Psoas muscle (tissue), 8 donors: Measurements from ENCODE around the gene OSTN. TPM values are rescaled to one million over a fixed set of nuclear protein-coding genes. Genes with fewer than 3 reads are reported as not detected.
"Not testable (repeated sequence)": the region's sequence is repeated elsewhere in the genome, so short reads cannot be mapped to it uniquely, and the experiment has no call there.

Experiments used
- ATAC-seq, 4 donors: fragments of 200-7000 bp; cut with Tn5 transposase; one replicate each; pipeline ENCODE4 v1.9.1; 2020; ENCODE audit warnings: moderate library complexity in 3 of 4, mild to moderate bottlenecking in 2 of 4
- DNase-seq, 2 donors: peaks; one replicate each; pipeline ENCODE4 v3.0.0-alpha.2; 2020
- H3K27ac ChIP-seq: fragments of 200-600 bp; one replicate; pipeline ENCODE4 v1.8.0; 2022
- H3K27me3 ChIP-seq, 3 donors: fragments of 200-600 bp in 1 of 3; one replicate each; pipeline versions ENCODE4 v1.6.1 to v1.8.0; 2013 to 2022; ENCODE audit warnings: low read length in 2 of 3, mild to moderate bottlenecking in 2 of 3, moderate library complexity in 1 of 3; ENCODE audit not compliant: insufficient read depth in 3 of 3
- H3K36me3 ChIP-seq, 2 donors: fragments of 200-600 bp in 1 of 2; one replicate each; pipeline versions ENCODE4 v1.6.1 to v1.8.0; 2013 to 2022; ENCODE audit warnings: low read depth in 1 of 2, mild to moderate bottlenecking in 1 of 2, moderate library complexity in 1 of 2; ENCODE audit not compliant: insufficient read depth in 1 of 2
- H3K4me1 ChIP-seq: fragments of 200-600 bp; one replicate; pipeline ENCODE4 v1.8.0; 2022
- H3K4me3 ChIP-seq: fragments of 200-600 bp; one replicate; pipeline ENCODE4 v1.8.0; 2022; ENCODE audit warnings: mild to moderate bottlenecking
- H3K9me3 ChIP-seq: fragments of 200-600 bp; one replicate; pipeline ENCODE4 v1.8.0; 2022
- WGBS, 3 donors: extraction: QIAGEN DNeasy Blood & Tissue Kit; methylation state at CpG; one replicate each; pipeline versions ENCODE4 v1.1.6 to v1.1.7; 2013; 5-methylcytosine and 5-hydroxymethylcytosine counted together
- intact Hi-C, 2 donors: fragments of 100-400 bp; cut with DNase I; formaldehyde crosslinking; loops; one replicate each; pipeline versions ENCODE4 v1.11.0 to v1.14.2; 2022
- polyA plus RNA-seq, 3 donors: library from polyadenylated mRNA; stranded (reverse); fragments of 200-250 nt; gene quantifications; one replicate each; pipeline ENCODE4 v1.2.3, GENCODE V29; 2013
- total RNA-seq, 4 donors: library from RNA; stranded (reverse); fragmentation: NEBNext Ultra II Directional in 2 of 4; extraction: Animal tissue kit (Norgen Biotek cat#: 25700) in 2 of 4; gene quantifications; one replicate each; pipeline versions ENCODE4 v1.2.1 to v1.2.4, GENCODE V29; 2021 to 2023
- TF ChIP-seq, protein P1 (sequence below): fragments of 200-600 bp; IDR thresholded peaks from one replicate; pipeline ENCODE4 v1.8.0; 2022; ENCODE audit warnings: antibody characterized with exemption
- donor health status: healthy with polysubstance abuse.
- donor health status: DM: no; HTN: no; CAD: no; lungs with moderate emphysema.
- donor health status: Bipolar disorder and iron deficiency.
- donor health status: healthy.
- donor health status: DM: yes; HTN: yes; CAD: no.
- donor health status: DM: no; HTN: no; CAD: no.
- donor health status: DM: no; HTN: no; CAD: no.
- donor health status: DM: yes; HTN: yes; CAD: no.

The OSTN gene
- total and polyA plus RNA-seq, 7 donors = 0.05 to 0.34 (median 0.16) TPM; not detected in 3

DNA sequence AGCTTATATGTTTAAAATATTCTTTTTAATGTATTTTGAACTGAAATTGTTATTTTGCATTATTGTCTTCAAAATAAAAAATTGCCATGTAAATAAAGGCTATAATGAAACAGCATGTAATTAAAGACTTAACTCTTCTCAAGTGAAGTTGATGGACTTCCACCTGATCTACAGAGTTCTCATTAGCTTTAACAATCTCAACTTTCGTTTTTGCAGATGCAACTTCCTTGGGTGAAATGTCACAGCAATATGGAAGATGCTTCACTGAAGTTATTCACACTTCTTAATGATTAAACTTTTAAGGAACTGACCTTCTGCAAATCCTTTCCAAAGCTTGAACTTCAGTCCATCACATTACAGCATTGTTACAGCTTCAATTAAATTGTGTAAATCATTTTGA lies 63.6 kb downstream of the OSTN start:
- TF ChIP-seq, protein P1, sequence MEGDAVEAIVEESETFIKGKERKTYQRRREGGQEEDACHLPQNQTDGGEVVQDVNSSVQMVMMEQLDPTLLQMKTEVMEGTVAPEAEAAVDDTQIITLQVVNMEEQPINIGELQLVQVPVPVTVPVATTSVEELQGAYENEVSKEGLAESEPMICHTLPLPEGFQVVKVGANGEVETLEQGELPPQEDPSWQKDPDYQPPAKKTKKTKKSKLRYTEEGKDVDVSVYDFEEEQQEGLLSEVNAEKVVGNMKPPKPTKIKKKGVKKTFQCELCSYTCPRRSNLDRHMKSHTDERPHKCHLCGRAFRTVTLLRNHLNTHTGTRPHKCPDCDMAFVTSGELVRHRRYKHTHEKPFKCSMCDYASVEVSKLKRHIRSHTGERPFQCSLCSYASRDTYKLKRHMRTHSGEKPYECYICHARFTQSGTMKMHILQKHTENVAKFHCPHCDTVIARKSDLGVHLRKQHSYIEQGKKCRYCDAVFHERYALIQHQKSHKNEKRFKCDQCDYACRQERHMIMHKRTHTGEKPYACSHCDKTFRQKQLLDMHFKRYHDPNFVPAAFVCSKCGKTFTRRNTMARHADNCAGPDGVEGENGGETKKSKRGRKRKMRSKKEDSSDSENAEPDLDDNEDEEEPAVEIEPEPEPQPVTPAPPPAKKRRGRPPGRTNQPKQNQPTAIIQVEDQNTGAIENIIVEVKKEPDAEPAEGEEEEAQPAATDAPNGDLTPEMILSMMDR = no peak
- DNase-seq = no peak
- no peaks in the 10 kb centered on the region for H3K4me1 ChIP-seq
- WGBS, 3 donors = 71 to 80% (median 78%) methylated on average over 1 of the region's 1 CpG
- no peaks in the 10 kb centered on the region for H3K9me3 ChIP-seq
- no peak overlapping the region for H3K4me3 ChIP-seq
- ATAC-seq = no peak
- no peak overlapping the region for H3K27ac ChIP-seq
- H3K27me3 ChIP-seq = no peaks in the 10 kb centered on the region
- intact Hi-C loops = no loop called here
- no peaks in the 10 kb centered on the region for H3K36me3 ChIP-seq

DNA sequence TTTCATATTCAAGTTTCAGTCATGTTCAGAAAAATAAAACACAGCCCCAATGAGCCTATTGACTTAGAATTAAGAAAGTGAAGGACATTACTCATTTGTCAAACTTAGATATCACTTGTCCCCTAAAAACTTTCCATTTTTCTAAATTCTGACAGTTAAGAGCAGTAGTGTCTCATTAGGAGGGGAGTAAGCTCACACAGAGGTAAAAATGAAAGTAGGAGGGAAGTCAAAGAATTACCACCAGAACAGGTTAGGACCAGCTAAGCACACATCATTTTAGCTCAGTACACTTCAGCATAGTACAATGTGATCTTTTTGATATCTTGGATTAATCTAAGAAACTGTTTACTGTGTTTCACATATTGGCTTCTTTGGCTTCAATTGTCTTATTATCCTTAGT lies 64.3 kb downstream of the OSTN start:
- Histone ChIP-seq H3K4me1 (no peaks in the 10 kb centered on the region), H3K27me3 (no peaks in the 10 kb centered on the region), H3K9me3 (no peaks in the 10 kb centered on the region), H3K4me3 (no peak overlapping the region), H3K36me3 (no peaks in the 10 kb centered on the region), H3K27ac (no peak overlapping the region)
- intact Hi-C loops = no loop called here
- ATAC-seq (no peak), DNase-seq (no peak)
- TF ChIP-seq, protein P1 = no peak

DNA sequence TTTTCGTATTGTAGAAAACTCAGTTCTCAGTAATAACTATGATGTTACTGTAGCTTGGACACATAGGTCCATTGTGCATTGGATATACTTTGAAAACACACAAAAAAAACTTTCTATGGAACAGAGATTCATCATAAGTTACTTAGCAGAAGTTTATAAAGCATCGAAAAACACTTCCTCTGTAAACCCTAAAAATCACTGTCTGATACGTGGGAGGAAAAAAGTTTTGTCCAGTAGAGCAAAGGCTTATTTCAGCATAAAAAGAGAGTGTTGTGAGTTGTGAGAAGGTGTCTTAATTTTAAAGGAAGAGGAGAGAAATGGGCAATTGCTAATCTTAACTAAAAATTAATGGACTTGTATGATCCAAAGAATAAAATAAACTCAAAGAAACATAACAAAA lies 64.8 kb downstream of the OSTN start:
- Histone ChIP-seq H3K4me3 (no peak overlapping the region), H3K9me3 (no peaks in the 10 kb centered on the region)
- intact Hi-C loops = no loop called here

DNA sequence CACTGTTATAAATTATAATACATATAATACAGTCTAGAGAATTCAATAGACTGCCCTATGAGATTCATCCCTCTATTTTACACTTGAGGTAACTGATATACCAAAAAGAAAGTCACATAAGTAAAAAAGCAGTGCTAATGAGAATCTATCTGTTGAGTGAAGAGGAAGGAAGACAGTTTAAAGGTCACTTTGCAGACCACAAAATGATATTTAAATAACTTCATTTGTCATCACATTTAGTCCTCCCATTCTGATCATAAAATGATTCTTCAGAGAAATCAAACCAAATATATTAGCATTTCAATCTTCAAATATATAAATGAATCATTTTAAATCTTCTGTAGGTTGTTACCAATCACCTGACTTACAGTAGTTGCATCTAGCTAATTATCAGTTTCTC lies 69.7 kb downstream of the OSTN start:
- TF ChIP-seq, protein P1 = no peak
- Histone ChIP-seq H3K36me3 (no peaks in the 10 kb centered on the region), H3K9me3 (no peaks in the 10 kb centered on the region), H3K4me3 (no peak overlapping the region), H3K4me1 (no peaks in the 10 kb centered on the region), H3K27ac (no peak overlapping the region), H3K27me3 (no peaks in the 10 kb centered on the region)
- ATAC-seq (no peak), DNase-seq (no peak)
- intact Hi-C loops = no loop called here

More for the DNA sequence above, 64.8 kb downstream of the OSTN start:
- 58 to 82% (median 62%) methylated on average over 3 of the region's 3 CpGs for WGBS, 3 donors
- Histone ChIP-seq H3K27me3 (no peaks in the 10 kb centered on the region), H3K36me3 (no peaks in the 10 kb centered on the region), H3K4me1 (no peaks in the 10 kb centered on the region), H3K27ac (no peak overlapping the region)
- ATAC-seq = no peak
- TF ChIP-seq, protein P1 = no peak
- no peak for DNase-seq

DNA sequence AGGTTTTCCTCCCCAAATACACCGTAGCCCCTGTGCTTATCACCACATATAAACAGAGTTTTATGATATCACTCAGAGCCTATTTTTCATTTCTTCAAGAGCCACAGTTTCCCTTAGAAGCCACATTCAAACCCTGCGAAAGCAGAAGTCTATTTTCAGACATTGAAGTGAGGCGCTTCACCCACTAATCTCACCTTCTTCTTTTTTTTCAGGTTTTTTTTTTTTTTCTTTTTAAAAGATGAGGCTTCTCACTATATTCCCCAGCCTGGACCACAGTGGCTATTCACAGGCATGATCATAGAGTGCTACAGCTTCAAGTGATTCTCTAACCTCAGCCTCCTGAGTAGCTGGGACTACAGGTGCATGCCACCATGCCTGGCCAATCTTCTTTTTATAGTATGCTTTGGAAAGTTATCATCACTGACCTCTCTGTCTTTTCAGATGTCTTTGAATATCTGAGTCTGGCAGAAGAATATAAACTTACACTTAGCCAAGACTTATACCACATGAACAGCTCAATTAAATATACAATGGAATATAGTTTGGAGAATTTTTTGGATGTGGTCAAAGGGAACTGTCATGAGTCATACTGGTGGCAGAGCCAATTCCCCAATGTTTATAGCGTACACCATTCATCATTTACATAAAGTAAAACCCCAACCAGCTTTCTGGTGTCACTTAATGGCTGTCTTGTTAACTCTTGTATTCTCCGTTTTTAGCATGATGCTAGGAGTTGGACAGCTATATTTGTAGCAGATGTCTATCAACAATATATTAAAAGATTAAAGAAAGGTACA lies 70.4 kb downstream of the OSTN start:
- 68 to 88% (median 69%) methylated on average over 5 of the region's 5 CpGs for WGBS, 3 donors
- TF ChIP-seq, protein P1 = no peak
- intact Hi-C loops = no loop called here
- Histone ChIP-seq H3K9me3 (no peaks in the 10 kb centered on the region), H3K4me3 (no peak overlapping the region), H3K27me3 (no peaks in the 10 kb centered on the region), H3K27ac (no peak overlapping the region), H3K4me1 (no peaks in the 10 kb centered on the region), H3K36me3 (no peaks in the 10 kb centered on the region)
- DNase-seq (no peak), ATAC-seq (no peak)

DNA sequence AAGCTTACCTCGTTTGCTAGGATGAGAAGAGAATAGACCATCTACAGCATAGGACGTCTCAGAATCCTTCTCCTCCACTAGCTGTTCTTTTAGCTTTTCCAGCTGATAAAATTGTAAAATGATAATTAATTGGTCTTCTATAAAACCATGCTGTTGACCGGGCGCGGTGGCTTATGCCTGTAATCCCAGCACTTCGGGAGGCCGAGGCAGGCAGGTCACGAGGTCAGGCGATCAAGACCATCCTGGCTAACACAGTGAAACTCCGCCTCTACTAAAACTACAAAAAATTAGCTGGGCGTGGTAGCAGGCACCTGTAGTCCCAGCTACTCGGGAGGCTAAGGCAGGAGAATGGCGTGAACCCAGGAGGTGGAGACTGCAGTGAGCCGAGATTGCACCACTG lies 76.2 kb downstream of the OSTN start:
- H3K4me1 ChIP-seq, DNase-seq, intact Hi-C loops, H3K36me3 ChIP-seq, H3K27me3 ChIP-seq, H3K4me3 ChIP-seq, ATAC-seq, H3K9me3 ChIP-seq, H3K27ac ChIP-seq: not testable (repeated sequence)
- WGBS, 3 donors = 87 to 89% (median 88%) methylated on average over 14 of the region's 14 CpGs
